Hematopoietic multipotent progenitor cell treated with erythropoietin and hydrocortisone succinate and interleukin-3 and kit ligand, for 8 days (in vitro differentiated cells): ENCODE data around the gene AFMID.
"Not testable (repeated sequence)": the region's sequence is repeated elsewhere in the genome, so short reads cannot be mapped to it uniquely, and the experiment has no call there.

Source experiments
- DNase-seq: peaks from one replicate; pipeline ENCODE4 v3.0.0-alpha.2; 2015

Gene AFMID, protein sequence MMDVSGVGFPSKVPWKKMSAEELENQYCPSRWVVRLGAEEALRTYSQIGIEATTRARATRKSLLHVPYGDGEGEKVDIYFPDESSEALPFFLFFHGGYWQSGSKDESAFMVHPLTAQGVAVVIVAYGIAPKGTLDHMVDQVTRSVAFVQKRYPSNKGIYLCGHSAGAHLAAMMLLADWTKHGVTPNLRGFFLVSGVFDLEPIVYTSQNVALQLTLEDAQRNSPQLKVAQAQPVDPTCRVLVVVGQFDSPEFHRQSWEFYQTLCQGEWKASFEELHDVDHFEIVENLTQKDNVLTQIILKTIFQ

DNA sequence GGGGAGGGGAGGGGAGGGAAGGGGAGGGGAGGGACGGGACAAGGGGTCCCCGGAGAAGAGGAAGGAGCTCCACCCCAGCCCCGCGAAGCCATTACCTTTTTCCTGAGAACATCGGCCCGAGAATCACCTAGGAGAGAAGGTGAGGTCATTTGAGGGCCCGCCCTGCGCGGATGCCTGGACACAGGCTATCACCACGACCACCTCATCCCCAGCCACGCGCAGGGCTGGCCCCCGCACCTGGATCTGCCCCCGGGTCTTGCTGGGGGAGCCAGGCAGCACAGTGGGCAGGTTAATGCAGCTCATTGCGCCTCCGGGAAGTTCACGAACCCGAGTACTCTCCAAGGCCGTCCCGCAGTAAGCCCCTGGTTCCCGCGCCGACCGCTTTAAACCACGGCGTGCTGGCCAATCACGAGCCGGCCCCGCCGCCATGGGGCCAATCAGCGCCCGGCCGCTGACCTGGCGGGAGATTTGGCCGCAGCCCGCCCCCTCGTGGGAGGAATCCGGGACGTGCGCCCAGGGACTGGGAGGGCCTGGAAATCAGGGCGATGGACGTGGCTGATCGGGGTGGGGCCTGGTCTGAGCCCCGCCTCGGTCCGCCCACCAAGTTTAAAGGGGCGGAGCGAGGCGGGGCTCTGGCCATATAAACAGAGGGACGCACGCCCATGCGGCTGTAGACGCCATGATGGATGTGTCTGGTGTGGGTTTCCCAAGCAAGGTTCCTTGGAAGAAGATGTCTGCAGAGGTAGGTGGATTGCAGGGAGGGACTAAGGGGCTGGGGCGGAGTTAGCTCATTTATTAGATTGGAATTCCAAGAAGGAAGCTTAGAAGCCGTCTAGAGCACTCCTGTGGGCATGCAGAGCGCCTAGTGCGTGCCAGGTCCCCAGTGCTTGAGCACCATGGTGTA lies at the start of gene AFMID, which contains the start of gene TK1:
Gene AFMID (plus strand): TSS at position 671 of the 904 bp plus-strand sequence. CDS start 9 bp downstream, at position 680.
Gene TK1 (minus strand): TSS at position 361 of the 904 bp plus-strand sequence. CDS start 58 bp downstream, at position 303.
- peak; percentile 97 for DNase-seq

DNA sequence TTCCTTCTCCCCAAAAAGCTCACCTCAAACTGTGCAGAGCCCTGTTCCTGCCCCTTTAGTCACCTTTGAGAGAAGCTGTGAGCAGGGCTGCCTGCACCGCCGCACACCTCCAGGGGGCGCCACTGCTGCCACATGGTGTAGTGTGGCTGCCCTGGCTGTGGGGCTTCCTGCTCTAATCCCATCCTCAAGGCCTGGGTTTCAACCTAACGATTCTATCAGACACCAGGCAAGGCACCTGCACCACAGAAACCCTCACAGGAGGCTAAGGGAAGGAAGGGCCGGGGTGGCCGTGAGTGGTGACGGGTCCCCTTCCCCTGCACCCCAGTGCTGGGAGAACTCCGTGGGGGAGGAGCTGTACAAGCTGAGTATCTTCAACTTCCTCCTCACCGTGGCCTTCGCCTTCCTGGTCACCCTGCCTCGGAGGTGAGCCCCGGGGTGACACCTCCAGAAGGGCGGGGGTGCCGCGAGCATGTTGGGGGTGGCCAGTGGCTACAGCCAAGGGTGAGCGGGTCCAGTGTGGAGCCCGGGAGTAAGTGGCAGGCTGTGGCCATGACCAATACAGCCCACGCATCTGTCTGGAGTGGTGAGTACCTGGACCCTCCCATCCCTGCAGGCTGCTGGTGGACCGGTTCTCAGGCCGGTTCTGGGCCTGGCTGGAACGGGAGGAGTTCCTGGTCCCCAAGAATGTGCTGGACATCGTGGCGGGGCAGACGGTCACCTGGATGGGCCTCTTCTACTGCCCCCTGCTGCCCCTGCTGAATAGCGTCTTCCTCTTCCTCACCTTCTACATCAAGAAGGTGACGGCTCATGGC lies 49.6 kb upstream of the AFMID start:
- no peak for DNase-seq

DNA sequence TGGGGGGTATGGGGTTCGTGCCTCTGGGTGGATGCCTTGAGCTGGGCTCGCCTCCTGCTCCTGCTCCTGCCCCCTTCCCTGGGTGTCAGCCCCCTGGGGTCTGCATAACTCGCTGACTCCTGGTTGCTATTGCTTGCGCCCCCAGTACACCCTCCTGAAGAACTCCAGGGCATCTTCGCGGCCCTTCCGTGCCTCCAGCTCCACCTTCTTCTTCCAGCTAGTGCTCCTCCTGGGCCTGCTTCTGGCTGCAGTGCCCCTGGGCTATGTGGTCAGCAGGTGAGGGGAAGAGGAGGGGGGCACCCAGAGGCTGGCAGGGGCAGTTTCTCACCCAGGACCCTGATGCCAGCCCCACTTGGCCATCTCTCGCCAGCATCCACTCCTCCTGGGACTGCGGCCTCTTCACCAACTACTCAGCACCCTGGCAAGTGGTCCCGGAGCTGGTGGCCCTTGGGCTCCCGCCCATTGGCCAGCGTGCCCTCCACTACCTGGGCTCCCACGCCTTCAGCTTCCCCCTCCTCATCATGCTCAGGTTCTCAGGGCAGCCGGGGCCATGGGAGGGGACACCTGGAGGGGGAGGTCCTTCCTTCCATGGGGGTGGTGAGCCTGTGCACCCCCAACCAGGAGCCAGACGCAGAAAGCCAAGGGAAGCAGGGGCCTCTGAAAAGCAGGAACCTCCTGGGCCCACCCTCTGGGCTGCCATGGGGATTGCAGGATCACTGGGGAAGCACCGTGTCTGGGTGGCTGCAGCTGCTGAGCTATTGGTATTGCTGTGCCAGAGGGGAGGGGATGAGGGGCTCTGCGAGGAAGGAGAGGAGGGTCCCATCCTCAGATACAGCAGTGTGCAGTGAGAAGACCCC lies 48.7 kb upstream of the AFMID start:
- DNase-seq: no peak

DNA sequence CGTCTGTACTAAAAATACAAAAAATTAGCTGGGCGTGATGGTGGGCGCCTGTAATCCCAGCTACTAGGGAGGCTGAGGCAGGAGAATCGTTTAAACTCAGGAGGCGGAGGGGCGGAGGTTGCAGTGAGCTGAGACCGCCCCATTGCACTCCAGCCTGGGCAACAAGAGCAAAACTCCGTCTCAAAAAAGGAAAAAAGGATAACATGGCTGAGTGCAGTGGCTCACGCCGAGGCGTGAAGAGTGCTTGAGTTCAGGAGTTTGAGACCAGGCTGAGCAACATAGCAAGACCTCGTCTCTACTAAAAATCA lies 47.3 kb upstream of the AFMID start:
- DNase-seq: not testable (repeated sequence)

DNA sequence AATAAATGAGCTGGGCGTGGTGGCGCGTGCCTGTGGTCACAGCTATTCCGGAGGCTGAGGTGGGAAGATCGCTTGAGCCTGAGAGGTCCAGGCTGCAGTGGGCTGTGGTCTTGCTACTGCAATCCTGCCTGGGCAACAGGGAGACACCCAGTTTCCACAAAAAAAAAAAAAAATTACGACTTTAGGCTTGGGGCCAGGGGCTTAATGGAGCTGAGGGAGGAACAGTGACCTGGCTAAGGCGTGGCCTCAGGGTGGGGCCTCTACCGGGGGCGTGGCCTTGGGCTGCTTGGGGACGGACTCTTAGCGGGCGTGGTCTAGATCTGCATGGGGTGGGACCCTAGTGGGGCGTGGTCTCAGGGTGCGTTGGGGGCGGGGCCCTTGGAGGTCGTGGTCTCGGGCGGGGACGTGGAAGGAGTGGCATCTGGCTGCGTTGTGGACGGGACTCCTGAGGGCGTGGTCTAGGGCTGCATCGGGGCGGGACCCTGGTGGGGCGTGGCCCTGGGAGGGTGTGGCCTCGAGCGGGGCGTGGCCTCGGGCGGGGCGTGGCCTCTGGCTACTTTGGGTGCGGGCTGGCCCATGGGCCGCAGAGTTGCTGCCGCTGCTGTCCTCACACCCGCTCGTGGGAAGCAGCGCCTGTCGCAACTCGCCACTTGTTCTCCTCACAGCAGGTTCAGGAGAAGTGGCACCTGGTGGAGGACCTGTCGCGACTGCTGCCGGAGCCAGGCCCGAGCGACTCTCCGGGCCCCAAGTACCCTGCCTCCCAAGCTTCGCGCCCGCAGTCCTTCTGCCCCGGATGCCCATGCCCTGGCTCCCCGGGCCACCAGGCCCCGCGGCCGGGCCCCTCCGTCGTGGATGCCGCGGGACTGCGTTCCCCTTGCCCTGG lies 46.8 kb upstream of the AFMID start:
- DNase-seq: peak; percentile 98

DNA sequence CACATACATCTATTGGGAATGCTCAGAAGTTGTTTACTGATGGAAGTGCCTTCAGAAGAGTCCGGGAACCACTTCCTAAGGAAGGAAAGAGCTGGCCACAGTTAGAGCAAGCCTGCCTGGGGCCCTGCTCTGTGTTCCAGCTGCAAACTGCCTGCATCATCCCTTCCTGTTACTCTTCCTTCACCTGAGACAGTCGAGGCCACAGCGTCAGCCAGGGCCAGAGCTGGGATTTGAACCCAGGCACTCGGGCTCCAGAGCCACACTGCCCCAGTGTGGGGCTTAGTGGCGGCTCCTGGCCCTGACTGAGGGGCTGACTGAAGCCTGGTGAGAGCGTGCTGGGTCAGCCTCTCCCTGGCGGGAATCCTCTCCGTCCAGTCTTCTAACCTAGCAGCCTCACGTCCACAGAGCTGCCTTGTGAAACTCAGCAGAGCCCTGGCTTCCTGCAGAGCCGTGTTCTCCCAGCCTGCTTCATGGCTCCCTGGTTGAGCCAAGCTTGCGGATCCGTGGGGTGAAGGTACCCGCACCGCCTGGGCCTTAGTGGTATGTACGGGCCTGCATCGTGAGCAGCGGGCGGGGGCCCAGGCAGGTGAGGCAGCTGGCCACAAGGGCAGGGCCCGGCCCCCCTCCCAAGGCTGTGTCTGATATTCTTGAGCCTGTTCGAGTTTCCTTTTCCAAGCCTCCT lies 45.6 kb upstream of the AFMID start:
- DNase-seq: no peak

DNA sequence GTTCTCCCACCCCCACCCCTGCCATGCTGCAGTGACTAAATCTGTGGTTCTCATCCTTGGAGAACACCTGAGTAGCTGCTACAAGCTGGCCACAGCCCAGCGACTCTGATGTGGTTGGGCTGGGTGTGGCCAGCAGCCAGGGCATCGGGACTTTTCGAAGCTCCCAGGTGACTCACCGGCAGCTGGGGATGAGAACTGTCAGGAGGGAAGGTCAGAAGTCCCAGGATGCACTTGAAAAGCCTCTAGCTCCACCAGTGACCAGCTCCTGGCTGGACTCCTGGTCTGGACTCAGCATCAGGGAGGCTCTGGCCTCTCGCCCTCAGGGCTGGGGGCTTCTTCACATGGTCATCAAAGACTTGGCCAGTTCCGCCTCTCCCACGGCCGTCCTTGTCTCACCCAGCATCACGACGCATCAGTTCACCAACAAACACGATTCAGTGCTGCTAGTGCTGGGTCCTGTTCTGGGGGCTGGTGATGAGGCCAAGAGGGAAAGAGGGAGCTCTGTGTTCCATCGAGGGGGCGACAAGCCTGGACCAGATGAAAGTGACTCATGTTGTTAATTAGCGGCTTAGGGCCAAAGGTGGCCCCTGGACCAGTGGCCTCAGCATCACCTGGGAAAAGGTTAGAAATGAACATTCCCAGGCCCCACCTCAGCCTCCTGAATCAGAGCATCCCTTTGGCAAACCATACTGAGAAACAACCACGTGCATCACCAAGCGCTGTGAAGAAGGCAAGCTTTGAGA lies 44.9 kb upstream of the AFMID start:
- DNase-seq: no peak

DNA sequence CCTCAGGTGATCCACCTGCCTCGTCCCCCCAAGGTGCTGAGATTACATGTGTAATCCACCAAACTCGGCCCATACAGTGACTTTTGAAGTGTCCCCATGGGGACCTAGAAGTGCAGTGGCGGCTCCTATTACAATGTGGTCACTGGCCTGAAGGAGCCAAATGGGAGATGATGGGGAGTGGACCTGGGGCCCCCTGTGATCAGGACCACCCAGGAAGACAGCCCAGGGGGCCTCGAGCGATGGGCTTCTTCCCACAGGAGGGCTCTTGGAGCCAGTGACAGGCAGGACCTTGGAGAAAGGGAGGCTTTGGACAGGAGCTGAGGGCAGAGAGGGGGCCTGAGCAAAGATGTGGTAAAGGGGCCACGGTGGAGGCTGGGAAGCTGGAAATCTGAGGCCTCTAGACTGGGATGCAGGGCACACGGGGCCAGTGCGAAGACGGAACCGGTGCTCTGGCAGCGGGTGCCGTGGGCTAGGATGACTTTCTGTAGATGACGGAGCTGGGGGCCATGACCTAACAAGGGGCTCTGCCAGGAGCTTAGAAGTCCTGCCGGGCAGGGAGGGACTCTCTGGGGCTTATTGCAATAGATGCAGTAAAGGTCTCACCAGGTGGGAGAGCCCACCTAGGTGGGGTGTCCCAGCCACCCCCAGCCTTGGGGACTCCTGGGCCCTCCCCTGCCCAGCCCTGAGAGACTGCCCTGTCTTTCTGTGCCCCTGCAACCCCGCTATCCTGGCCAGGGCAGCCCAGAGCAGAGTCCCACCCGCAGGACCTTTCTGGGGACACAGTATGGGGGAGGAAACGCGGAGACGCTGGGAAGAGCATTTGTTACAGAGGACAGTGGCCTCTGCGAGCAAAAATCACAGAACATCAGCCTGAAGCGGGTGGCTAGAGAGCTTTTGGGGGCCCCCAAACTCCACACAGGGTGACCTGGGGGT lies 43.7 kb upstream of the AFMID start:
- no peak for DNase-seq

DNA sequence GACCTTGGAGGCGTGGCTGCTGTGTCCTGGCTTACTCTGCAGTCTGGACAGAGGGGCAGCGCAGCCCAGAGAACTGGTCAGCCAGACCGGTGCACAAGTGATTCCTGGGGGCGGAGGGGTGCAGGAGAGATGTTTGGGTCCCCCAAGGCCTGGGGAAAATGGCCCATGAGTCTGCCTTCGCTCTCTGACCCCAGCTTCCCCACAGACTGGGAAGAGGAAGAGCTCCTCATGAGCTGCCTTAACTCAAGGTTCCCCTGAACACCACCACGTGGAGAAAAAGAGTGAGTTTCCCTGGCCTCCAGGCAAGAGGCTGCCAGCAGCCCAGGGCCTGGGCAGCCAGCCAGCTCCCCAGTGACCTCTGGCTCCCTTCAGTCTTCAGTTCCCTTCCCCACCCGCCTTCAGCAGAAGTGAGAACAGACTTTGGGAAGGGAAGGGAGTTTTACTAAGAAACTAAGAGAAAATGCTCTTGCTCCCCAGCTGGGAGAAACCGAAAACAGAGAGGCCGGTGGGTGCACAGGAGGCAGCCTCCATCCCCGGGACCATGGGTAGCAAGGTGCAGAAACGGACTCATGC lies 42.9 kb upstream of the AFMID start:
- peak; percentile 86 for DNase-seq

DNA sequence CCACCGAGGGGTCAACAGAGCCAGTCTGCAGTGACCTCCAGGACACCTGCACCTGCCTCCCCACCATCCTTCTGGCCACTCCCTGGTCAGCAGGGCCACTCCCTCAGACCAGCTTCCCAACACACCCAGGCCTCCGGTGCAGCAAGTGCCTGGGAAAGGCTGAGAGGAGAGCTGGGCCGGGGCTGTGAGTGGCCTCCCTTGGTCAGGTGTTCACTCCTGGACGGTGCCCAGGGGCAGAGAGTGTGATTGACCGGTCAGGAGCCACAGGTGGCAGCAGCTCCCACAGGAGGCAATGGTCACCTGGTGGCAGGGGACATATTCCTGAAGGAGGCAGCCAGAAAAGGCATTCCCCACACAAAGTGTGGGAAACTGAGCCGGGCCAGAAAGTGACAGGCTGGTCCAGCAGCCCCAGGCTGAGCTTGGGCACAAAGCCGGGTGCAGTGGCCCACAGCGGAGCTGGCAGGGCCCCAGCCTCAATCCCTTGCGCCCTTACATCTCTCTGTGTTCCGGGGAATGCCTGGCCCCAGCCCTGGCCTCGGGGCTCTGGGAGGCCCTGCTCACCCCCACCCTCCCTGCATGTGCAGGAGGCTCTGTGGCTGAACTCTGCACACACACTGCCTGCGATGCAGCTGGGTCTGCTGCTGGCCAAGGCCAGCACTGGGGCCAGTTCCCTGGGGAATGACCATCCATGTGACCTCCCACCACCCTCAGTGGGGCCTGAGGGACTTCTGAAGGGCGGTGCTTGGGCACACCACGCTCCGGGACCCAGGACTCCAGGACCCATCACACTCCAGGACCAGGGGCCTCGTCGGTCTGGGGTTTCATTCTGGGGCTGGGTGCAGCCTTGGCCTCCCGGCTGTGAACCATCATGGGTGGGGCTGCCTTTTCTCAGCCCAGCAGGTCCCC lies 42.2 kb upstream of the AFMID start:
- no peak for DNase-seq

DNA sequence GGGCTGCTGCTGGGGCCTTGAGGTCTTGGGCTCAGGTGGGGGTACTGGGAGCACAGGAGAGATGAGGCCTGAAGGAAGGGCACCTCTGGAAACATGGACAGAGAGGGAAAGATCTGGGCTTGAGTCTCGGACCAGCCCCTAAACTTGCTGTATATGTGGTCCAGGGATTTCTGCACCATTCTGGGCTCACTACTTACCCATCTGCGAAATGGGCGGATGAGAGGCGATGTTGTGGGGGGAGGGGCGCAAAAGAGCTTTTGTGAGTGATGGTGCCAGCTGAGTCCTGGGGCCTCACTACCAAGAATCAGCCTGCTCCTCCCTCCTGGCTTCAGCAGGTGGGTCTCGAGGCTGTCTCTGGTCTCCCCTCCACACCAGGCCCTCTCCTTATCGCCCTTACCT lies 40.7 kb upstream of the AFMID start:
- no peak for DNase-seq

DNA sequence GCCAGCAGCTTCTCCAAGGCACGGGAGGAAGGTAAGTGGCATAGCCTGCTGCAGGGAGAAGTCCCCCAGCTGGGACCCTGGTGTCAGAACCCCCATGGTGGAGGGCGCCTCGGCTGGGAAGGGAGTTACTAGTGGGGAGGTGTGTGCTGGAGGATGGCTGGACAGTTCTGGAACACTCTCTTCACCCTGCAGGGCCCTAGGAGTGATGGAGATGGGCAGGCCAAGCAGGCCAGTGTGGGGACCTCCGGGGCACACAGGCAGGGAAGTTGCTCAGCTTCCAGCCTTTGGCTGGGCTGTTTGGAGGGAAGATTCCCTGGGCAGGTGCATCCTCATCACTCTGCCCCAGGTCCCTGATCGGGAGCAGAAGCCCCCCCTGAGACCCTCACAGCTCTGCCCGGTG lies 40.3 kb upstream of the AFMID start:
- DNase-seq: no peak

DNA sequence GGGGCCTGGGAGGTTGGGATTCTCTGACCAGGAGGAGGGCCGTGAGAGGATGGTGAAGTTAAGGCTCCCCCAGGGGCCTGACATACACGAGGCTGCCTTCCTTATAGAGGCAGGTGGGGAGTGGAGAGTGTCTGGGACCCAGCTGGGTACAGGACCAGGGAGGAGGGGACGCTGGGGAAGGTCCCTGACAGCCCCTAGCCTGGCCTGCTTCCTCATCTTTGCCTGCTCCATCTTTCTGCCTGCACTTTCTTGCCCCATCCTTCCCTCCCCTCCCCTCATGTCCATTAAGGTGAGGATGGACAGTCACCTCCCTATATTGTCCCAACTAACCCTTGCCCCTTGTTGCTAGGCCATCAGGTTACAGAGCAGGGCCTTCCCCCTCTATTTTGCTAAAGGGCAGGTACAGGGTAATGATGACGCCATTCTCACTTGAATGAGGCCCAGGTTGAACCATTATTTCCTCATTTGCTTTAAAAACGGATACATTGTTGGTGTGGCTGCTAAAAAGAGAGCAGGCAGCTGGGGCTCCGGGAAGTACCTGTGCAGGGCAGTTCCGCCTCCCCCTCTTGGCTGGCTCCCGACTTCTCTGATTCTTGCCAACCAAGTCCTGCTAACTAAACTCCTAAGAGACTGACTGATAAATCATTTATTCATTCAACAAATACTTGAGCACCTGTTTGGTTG lies 39.7 kb upstream of the AFMID start:
- no peak for DNase-seq

DNA sequence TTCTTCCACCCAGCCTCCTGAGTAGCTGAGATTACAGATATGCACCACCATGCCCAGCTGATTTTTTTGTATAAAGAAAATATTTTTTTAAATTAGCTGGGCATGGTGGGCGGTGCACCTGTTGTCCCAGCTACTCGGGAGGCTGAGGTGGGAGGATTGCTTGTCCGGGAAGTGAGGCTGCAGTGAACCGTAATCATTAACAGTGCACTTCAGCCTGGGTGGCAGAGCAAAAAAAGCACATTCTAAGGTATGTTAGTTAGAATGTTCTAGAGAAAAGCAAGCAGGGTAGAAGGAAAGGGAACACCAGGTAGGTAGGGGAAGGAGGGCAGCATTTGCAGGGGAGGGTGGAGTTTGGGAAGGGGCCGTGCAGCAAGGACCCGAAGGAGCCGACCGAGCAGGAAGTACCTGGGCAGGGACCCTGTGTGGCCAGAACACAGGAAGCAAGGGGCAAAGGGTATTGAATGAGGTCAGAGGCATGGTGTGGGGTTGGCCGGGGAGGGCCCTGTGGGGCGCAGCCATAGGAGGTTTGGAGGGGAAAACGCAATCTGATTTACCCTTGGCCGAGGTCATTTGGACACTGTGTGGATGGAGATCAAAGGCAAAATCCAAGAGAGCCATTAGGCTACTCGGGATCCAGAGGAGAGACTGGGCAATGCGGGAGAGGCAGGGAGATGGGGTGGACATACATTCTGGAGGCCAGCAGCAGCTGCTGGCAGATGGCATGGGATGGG lies 38.7 kb upstream of the AFMID start:
- DNase-seq: no peak

DNA sequence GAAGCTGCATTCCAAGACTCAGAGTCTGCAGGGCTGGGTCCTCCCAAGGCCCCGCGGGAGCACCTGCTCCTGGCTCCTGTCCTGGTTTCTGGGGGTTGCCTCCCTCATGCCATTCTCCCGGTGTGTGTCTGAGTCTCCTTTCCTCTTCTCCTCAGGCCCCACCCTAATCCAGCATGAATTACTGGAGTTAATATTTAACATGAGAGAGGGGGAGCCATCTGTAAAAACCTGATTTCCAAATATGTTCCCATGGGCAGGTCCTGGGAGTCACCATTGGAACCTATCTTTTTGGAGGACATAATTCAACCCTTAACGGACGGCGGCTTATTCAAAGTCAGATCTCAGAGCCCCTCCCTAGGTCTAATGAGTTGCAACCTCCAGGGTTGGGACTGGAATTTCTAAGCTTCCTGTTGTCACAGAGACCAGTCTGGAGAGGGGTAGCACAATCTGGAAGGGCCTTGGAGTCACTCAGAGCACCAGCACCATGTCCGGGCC lies 35.6 kb upstream of the AFMID start:
- no peak for DNase-seq
